Measurements from ENCODE around the gene WAS.
"Not testable (repeated sequence)": the region's sequence is repeated elsewhere in the genome, so short reads cannot be mapped to it uniquely, and the experiment has no call there.

WAS gene

GRCh38 chrX:48683411-48683982 lies at the start of gene WAS:
WAS (plus strand) TSS chrX:48683799; CDS start chrX:48683854, 55 bp downstream.
- DNase-seq, result peak; percentile 42

- DNase-seq, result no peak
Measured at GRCh38 chrX:48636301-48636700, 47.3 kb upstream of the WAS start.

GRCh38 chrX:48636776-48637175 lies 46.8 kb upstream of the WAS start:
- DNase-seq, result no peak

GRCh38 chrX:48645669-48646068 lies 37.9 kb upstream of the WAS start:
- no peak for DNase-seq

- peak; percentile 29 for DNase-seq
Measured at GRCh38 chrX:48648336-48648751, 35.3 kb upstream of the WAS start.

GRCh38 chrX:48649102-48649501 lies 34.5 kb upstream of the WAS start:
- no peak for DNase-seq

GRCh38 chrX:48652055-48652579 lies 31.5 kb upstream of the WAS start:
- DNase-seq, result not testable (repeated sequence)

GRCh38 chrX:48654746-48655145 lies 28.9 kb upstream of the WAS start:
- DNase-seq, result not testable (repeated sequence)

GRCh38 chrX:48659686-48660085 lies 23.9 kb upstream of the WAS start:
- not testable (repeated sequence) for DNase-seq

GRCh38 chrX:48663241-48663640 lies 20.4 kb upstream of the WAS start:
- no peak for DNase-seq

- DNase-seq, result no peak
Measured at GRCh38 chrX:48664156-48664555, 19.4 kb upstream of the WAS start.

- DNase-seq, result no peak
Measured at GRCh38 chrX:48665991-48666390, 17.6 kb upstream of the WAS start.

- DNase-seq, result no peak
Measured at GRCh38 chrX:48666649-48667048, 16.9 kb upstream of the WAS start.

GRCh38 chrX:48667509-48667908 lies 16.1 kb upstream of the WAS start:
- no peak for DNase-seq

- not testable (repeated sequence) for DNase-seq
Measured at GRCh38 chrX:48668187-48668586, 15.4 kb upstream of the WAS start.

- peak; percentile 82 for DNase-seq
Measured at GRCh38 chrX:48676106-48676892, 7.3 kb upstream of the WAS start.

GRCh38 chrX:48676893-48677270 lies 6.7 kb upstream of the WAS start:
- no peak for DNase-seq

- no peak for DNase-seq
Measured at GRCh38 chrX:48677516-48677915, 6.1 kb upstream of the WAS start.

GRCh38 chrX:48680467-48680866 lies 3.1 kb upstream of the WAS start:
- not testable (repeated sequence) for DNase-seq

GRCh38 chrX:48680925-48681324 lies 2.7 kb upstream of the WAS start:
- DNase-seq, result not testable (repeated sequence)

GRCh38 chrX:48681539-48682183 lies 1.9 kb upstream of the WAS start:
- DNase-seq, result no peak

GRCh38 chrX:48682795-48683194 lies 804 bp upstream of the WAS start:
- not testable (repeated sequence) for DNase-seq

GRCh38 chrX:48684134-48684533 lies 535 bp downstream of the WAS start:
- DNase-seq, result no peak

GRCh38 chrX:48685416-48685815 lies 1.8 kb downstream of the WAS start:
- no peak for DNase-seq
